ENCODE results near the gene TRIOBP. TPM values are rescaled to one million over a fixed set of nuclear protein-coding genes. Genes with fewer than 3 reads are reported as not detected.

TRIOBP gene
- total RNA-seq, 1 donor from 2014 or later: 33.7 TPM

- Mint-ChIP-seq H3K9me3 (ENCODE audit: unreplicated experiment) (peaks cover 1% of the 10 kb centered on the region), H3K27ac (ENCODE audit: unreplicated experiment) (peak overlapping the region; percentile 96), H3K27me3 (ENCODE audit: unreplicated experiment) (no peaks in the 10 kb centered on the region), H3K36me3 (ENCODE audit: unreplicated experiment) (no peaks in the 10 kb centered on the region), H3K4me3 (ENCODE audit: unreplicated experiment) (peak overlapping the region; percentile 97), H3K4me1 (ENCODE audit: low read depth, unreplicated experiment) (peaks cover 2% of the 10 kb centered on the region)
- DNase-seq: no peak
- no peak for TF ChIP-seq CTCF (IDR thresholded peaks at IDR 0.05; ENCODE audit: partially characterized antibody, unreplicated experiment)
Observed at GRCh38 chr22:37697538-37697835, 639 bp downstream of the TRIOBP start.

DNA sequence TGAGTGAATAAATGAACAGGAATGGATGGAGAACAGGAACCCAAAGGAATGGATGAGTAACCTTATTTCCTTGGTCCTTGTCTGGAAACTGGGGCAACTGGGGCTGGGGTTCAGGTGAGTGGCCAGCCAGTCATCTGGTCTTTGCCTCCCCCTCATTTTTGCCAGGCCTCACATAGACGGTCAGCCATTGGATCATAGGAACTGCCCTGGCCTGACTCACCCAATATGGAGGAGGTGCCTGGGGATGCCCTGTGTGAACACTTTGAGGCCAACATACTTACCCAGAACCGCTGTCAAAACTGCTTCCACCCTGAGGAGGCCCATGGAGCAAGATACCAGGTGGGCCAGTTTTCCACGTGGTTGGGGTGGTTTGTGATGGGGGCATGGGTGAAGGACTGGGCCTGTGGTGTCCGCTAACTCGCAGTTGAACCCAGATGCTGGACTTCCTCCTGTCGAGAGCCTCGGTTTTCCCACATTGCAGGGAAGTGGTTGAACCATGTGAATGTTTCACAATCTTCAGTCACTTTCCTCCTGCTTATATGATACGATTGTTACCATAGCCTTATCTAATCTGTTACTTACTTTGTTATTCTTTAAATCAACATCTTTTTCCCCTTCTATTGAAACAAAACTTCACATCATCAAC is 4.4 kb downstream of the TRIOBP start:
- Mint-ChIP-seq H3K9me3 (ENCODE audit: unreplicated experiment) (peaks cover 4% of the 10 kb centered on the region), H3K36me3 (ENCODE audit: unreplicated experiment) (no peaks in the 10 kb centered on the region), H3K4me3 (ENCODE audit: unreplicated experiment) (no peak overlapping the region), H3K27me3 (ENCODE audit: unreplicated experiment) (peaks cover 6% of the 10 kb centered on the region), H3K27ac (ENCODE audit: unreplicated experiment) (no peak overlapping the region), H3K4me1 (ENCODE audit: low read depth, unreplicated experiment) (no peaks in the 10 kb centered on the region)
- TF ChIP-seq CTCF (IDR thresholded peaks at IDR 0.05; ENCODE audit: partially characterized antibody, unreplicated experiment): no peak
- DNase-seq: no peak

- Mint-ChIP-seq H3K4me1 (ENCODE audit: low read depth, unreplicated experiment) (no peaks in the 10 kb centered on the region), H3K27me3 (ENCODE audit: unreplicated experiment) (peaks cover 6% of the 10 kb centered on the region), H3K9me3 (ENCODE audit: unreplicated experiment) (peaks cover 3% of the 10 kb centered on the region), H3K27ac (ENCODE audit: unreplicated experiment) (no peak overlapping the region), H3K4me3 (ENCODE audit: unreplicated experiment) (no peak overlapping the region), H3K36me3 (ENCODE audit: unreplicated experiment) (no peaks in the 10 kb centered on the region)
- no peak for TF ChIP-seq CTCF (IDR thresholded peaks at IDR 0.05; ENCODE audit: partially characterized antibody, unreplicated experiment)
- DNase-seq: no peak
Observed at GRCh38 chr22:37703906-37704305, 7.1 kb downstream of the TRIOBP start.

- peaks cover 3% of the 10 kb centered on the region for H3K9me3 Mint-ChIP-seq (ENCODE audit: unreplicated experiment)
- DNase-seq: no peak
- no peak overlapping the region for H3K4me3 Mint-ChIP-seq (ENCODE audit: unreplicated experiment)
- no peaks in the 10 kb centered on the region for H3K36me3 Mint-ChIP-seq (ENCODE audit: unreplicated experiment)
- no peak for TF ChIP-seq CTCF (IDR thresholded peaks at IDR 0.05; ENCODE audit: partially characterized antibody, unreplicated experiment)
- peaks cover 6% of the 10 kb centered on the region for H3K27me3 Mint-ChIP-seq (ENCODE audit: unreplicated experiment)
- H3K4me1 Mint-ChIP-seq (ENCODE audit: low read depth, unreplicated experiment): no peaks in the 10 kb centered on the region
- no peak overlapping the region for H3K27ac Mint-ChIP-seq (ENCODE audit: unreplicated experiment)
Observed at GRCh38 chr22:37704645-37705044, 7.8 kb downstream of the TRIOBP start.

- Mint-ChIP-seq H3K9me3 (ENCODE audit: unreplicated experiment) (peaks cover 3% of the 10 kb centered on the region), H3K27me3 (ENCODE audit: unreplicated experiment) (peaks cover 6% of the 10 kb centered on the region), H3K4me1 (ENCODE audit: low read depth, unreplicated experiment) (no peaks in the 10 kb centered on the region), H3K36me3 (ENCODE audit: unreplicated experiment) (no peaks in the 10 kb centered on the region), H3K27ac (ENCODE audit: unreplicated experiment) (no peak overlapping the region), H3K4me3 (ENCODE audit: unreplicated experiment) (no peak overlapping the region)
- TF ChIP-seq CTCF (IDR thresholded peaks at IDR 0.05; ENCODE audit: partially characterized antibody, unreplicated experiment): no peak
- no peak for DNase-seq
Observed at GRCh38 chr22:37705205-37705604, 8.4 kb downstream of the TRIOBP start.
